HAP-1 (cell line): ENCODE measurements around the gene SLC16A12.
"Not testable (repeated sequence)": the region's sequence is repeated elsewhere in the genome, so short reads cannot be mapped to it uniquely, and the experiment has no call there.

Experiments used
- DNase-seq, 2 experiments: peaks; one replicate each; pipeline ENCODE4 v3.0.0-alpha.2; 2016 to 2020; ENCODE audit warnings: low spot score in 2 of 2
- H3K27me3 ChIP-seq: fragments of 250-450 bp; sonication (Bioruptor Pico); 2 replicates; pipeline ENCODE4 v1.5.1; 2020; ENCODE audit warnings: low read depth, mild to moderate bottlenecking, moderate library complexity
- H3K36me3 ChIP-seq: fragments of 250-450 bp; sonication (Bioruptor Pico); replicated peaks from 2 replicates; pipeline ENCODE4 v1.5.1; 2020; ENCODE audit warnings: mild to moderate bottlenecking
- H3K4me1 ChIP-seq: fragments of 250-450 bp; sonication (Bioruptor Pico); 2 replicates; pipeline ENCODE4 v1.5.1; 2020; ENCODE audit warnings: mild to moderate bottlenecking
- H3K4me3 ChIP-seq: fragments of 250-450 bp; sonication (Bioruptor Pico); 2 replicates; pipeline ENCODE4 v1.5.1; 2020; ENCODE audit warnings: mild to moderate bottlenecking, moderate library complexity
- H3K9me3 ChIP-seq: fragments of 250-450 bp; sonication (Bioruptor Pico); 2 replicates; pipeline ENCODE4 v1.5.1; 2020; ENCODE audit warnings: mild to moderate bottlenecking, moderate library complexity
- in situ Hi-C: fragments of 300-500 bp; cut with MboI; formaldehyde crosslinking; loops from 3 replicates; pipeline ENCODE4 v1.14.3; 2020; ENCODE audit warnings: low sequenced_read_pairs, inconsistent platforms, mixed read lengths

SLC16A12 gene

DNA sequence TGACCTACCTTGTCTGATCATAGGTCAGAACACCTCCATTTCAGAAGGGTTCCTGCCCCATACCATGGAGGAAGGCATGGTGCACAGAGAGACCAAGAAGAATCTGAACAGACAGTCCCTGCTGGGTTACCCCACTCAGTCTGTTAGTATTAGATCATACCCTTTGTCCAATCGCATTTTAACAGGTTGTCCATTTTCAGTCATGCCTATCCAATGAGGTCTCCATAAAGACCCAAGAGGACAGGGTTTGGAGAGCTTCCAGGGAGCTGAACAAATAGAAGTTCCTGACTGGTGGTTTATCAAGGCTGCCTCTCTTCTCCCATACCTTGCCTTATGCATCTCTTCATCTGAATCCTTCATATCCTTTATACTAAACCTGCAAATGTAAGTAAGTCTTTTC is 21.2 kb upstream of the SLC16A12 start:
- Histone ChIP-seq H3K9me3 (0 out of 2 replicates have a peak, but pooled peaks cover 3% of the 10 kb centered on the region), H3K4me1 (no peaks in the 10 kb centered on the region), H3K27me3 (no peaks in the 10 kb centered on the region), H3K4me3 (no peak overlapping the region), H3K36me3 (no peaks in the 10 kb centered on the region)
- in situ Hi-C loops: loop anchor here (10.0 kb wide), 1 partner anchor 122 kb away; no protein-coding TSS in a partner anchor
- DNase-seq: no peak

DNA sequence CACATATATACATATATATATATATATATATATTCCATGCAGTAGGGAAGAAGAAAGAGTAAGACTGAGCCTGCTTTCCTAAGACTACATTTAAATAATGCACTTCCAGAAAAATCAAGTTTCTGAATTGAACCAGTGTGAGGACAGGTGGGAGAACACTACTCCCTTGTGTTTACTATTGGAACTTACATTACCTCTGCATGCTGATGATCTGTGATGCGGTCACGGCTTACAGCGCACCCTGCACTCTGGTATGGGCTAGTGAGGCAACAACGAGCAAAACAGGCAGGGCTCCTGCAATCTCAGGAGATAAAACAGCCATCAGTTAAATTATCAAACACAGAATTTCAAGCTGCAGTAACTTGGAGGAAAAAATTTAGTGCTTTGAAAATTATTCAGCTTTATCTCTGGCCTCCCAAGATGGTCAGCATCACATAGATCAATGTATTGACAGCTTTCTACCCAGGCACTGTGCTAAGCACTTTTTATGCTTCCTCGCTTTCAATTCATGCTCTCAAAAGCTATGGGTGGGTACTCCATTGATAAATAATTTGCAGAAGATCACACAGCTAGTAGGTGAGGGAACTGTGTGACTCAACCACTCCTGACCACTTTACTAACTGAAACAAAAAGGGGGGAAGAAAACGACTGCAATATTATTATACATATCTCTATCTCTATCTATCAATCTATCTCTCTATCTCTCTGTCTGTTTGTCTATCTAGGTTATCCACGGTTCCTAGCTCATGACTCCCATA is 20.5 kb upstream of the SLC16A12 start:
- in situ Hi-C loops: loop anchor here (10.0 kb wide), 1 partner anchor 121 kb away; no protein-coding TSS in a partner anchor
- Histone ChIP-seq H3K36me3 (no peaks in the 10 kb centered on the region), H3K4me3 (no peak overlapping the region), H3K9me3 (0 out of 2 replicates have a peak, but pooled peaks cover 3% of the 10 kb centered on the region), H3K4me1 (no peaks in the 10 kb centered on the region), H3K27me3 (no peaks in the 10 kb centered on the region)
- no peak for DNase-seq

DNA sequence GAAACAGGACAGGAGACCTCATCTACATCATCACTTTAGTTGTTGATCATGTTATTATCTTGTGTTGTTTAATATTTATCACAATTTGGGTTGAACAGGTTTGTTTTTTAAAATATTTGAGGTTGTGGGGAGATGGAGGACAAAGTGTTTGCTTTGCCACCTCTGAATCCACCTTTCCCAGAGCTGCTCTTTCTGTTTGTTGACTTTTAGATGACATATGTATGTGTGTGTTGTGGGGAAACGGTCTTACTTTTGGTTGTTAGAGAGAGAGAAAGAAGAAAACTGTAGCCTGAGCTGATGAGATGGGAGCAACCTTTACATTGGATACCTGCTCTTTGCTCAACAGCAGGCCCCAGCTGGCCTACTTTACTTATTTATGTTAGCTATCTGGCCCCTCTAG is 19.0 kb upstream of the SLC16A12 start:
- no peak overlapping the region for H3K4me3 ChIP-seq
- H3K9me3 ChIP-seq: 0 out of 2 replicates have a peak, but pooled peaks cover 3% of the 10 kb centered on the region
- in situ Hi-C loops: loop anchor here (10.0 kb wide), 1 partner anchor 120 kb away; no protein-coding TSS in a partner anchor
- no peaks in the 10 kb centered on the region for H3K36me3 ChIP-seq
- DNase-seq: no peak
- H3K4me1 ChIP-seq: no peaks in the 10 kb centered on the region
- H3K27me3 ChIP-seq: no peaks in the 10 kb centered on the region

DNA sequence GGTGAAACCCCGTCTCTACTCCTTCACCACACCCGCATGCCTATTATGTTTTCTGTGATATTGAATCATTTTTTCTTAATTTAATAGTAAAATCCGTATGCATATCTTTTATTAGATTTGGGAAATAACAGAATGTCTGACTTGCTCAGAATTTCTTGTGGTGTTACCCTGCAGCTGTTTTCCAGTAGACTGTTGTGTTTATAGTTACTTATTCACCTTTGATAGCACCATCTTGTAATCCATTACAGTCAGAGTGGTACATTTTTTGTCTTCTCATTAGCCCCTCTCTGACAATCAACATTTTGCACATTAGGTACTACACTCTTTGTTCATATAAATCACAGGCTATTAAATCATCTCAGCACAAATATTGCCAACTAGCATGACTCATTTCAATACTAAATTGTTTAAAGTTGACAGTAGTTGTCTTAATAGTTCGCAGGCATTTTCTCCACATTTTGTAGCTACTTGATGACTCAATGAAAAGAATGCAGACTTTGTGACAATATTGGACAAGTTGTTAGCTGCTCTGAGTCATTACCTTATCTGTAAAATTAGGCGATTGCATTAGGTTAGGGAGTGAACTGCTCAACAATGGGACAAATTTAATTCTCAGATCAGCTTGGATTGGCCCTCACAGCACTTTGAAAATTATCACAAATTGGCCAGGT is 17.8 kb upstream of the SLC16A12 start:
- no peaks in the 10 kb centered on the region for H3K27me3 ChIP-seq
- in situ Hi-C loops: loop anchor here (10.0 kb wide), 1 partner anchor 118 kb away; no protein-coding TSS in a partner anchor
- H3K36me3 ChIP-seq: no peaks in the 10 kb centered on the region
- 0 out of 2 replicates have a peak, but pooled peaks cover 3% of the 10 kb centered on the region for H3K9me3 ChIP-seq
- H3K4me3 ChIP-seq: no peak overlapping the region
- DNase-seq: no peak
- no peaks in the 10 kb centered on the region for H3K4me1 ChIP-seq

DNA sequence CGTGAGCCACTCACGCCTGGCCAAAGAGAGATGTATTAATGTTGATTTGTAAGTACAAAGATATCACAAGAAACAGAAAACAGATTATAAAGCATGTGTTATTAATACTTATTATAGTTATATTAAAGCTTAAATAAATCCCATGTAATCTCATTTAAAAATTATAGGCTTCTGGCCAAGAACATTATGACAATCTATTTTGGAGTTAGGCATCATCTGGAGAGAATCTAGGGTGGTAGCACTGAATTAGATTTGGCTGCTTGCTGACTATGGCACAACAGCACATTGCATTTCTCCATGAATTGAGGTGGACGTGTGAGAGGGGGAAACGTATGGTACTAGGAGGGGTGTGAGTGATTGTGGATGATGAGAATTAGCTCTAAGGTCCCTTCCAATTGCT is 16.8 kb upstream of the SLC16A12 start:
- no peak for DNase-seq
- H3K4me3 ChIP-seq: no peak overlapping the region
- H3K36me3 ChIP-seq: no peaks in the 10 kb centered on the region
- 0 out of 2 replicates have a peak, but pooled peaks cover 3% of the 10 kb centered on the region for H3K9me3 ChIP-seq
- H3K27me3 ChIP-seq: no peaks in the 10 kb centered on the region
- no peaks in the 10 kb centered on the region for H3K4me1 ChIP-seq
- in situ Hi-C loops: loop anchor here (10.0 kb wide), 1 partner anchor 117 kb away; no protein-coding TSS in a partner anchor

DNA sequence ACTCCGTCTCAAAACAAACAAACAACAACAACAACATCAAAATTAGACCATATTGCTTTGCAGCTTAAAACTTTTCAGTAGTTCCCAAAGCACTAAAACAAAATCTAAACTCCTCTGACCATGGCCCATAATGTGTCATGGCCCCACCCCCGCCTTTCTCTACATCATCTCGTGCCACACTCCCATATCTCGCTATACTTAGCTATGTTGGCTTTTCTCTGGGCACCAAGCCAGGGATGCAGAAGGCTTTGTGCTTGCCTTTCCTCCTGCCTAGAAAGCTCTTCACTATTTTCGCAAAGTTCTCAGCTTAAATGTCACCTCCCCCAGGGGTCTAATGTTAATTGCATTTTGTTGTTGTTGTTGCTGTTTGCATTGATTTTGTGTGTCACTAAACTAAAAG is 15.1 kb upstream of the SLC16A12 start:
- Histone ChIP-seq H3K27me3 (no peaks in the 10 kb centered on the region), H3K4me3 (no peak overlapping the region), H3K4me1 (no peaks in the 10 kb centered on the region), H3K9me3 (0 out of 2 replicates have a peak, but pooled peaks cover 3% of the 10 kb centered on the region), H3K36me3 (no peaks in the 10 kb centered on the region)
- DNase-seq: no peak
- in situ Hi-C loops: loop anchor here (10.0 kb wide), 1 partner anchor 116 kb away; no protein-coding TSS in a partner anchor

DNA sequence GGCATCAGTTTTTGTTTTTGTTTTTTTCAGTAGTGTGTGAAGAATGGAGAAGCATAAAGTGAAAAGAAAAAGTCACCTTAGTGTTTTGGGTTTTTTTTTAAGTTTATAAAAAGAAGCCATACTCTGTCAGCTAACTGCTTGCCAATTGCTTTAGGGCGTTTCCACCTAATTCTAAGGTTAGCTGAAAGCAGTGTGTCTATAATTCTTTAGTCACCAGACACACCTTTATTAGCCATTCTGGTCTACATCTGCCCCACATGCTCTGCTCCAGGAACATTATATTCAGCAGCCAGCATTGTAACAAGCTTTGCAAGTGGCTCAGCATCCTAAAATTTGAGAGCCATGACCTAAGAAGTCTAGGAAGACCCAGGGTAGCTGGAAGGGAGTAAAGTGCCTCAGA is 14.1 kb upstream of the SLC16A12 start:
- Histone ChIP-seq H3K27me3 (no peaks in the 10 kb centered on the region), H3K4me3 (no peak overlapping the region), H3K36me3 (no peaks in the 10 kb centered on the region), H3K9me3 (0 out of 2 replicates have a peak, but pooled peaks cover 5% of the 10 kb centered on the region), H3K4me1 (no peaks in the 10 kb centered on the region)
- DNase-seq: no peak
- in situ Hi-C loops: no loop called here

DNA sequence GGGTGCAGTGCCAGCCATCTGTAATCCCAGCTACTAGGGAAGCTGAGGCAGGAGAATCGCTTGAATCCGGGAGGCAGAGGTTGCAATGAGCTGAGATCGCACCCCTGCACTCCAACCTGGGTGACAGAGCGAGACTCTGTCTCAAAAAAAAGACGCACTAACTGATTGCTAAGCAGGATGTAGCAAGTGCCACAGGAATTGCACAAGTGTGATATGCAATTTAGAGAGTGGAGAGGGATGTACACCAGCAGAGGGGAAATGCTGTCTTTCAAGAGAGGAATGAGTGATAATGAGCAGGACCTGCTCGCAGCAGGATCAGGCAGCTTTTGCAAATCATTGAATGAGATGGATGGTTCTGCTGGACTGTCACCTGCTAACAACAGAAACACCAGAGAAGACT is 13.3 kb upstream of the SLC16A12 start:
- Histone ChIP-seq H3K36me3 (no peaks in the 10 kb centered on the region), H3K27me3 (no peaks in the 10 kb centered on the region), H3K9me3 (0 out of 2 replicates have a peak, but pooled peaks cover 5% of the 10 kb centered on the region), H3K4me1 (no peaks in the 10 kb centered on the region), H3K4me3 (no peak overlapping the region)
- DNase-seq: no peak
- in situ Hi-C loops: no loop called here

DNA sequence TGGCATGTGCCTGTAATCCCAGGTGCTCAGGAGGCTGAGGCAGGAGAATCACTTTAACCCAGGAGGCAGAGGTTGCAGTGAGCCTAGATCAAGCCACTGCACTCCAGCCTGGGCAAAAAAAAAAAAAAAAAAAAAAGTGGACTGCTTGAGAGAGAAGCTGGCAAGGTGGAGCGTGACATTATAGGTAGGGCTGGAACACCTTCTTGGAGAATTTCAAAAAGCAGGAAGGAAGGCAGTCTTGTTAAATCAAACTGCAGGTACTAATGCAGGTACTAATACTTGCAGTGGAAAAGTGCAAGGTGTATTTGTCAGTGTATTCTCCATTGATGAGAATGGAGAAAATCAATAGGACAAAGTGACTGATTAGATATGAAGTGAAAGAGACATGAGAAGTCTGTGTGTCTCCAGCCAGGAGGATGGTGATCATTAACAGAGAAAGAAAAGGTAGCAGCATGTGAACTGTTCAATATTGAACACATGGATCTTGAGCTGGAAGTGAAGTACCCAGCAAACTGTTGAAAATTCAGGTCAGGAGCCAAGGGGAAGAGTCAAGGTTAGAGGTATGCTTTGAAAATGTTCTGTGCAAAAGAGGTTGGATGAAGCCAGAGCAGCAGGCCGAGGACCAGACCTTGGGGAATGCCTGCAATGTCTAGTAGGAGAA is 12.6 kb upstream of the SLC16A12 start:
- Histone ChIP-seq H3K9me3 (0 out of 2 replicates have a peak, but pooled peaks cover 5% of the 10 kb centered on the region), H3K27me3 (no peaks in the 10 kb centered on the region), H3K4me1 (no peaks in the 10 kb centered on the region), H3K36me3 (no peaks in the 10 kb centered on the region), H3K4me3 (no peak overlapping the region)
- no peak for DNase-seq
- in situ Hi-C loops: no loop called here

DNA sequence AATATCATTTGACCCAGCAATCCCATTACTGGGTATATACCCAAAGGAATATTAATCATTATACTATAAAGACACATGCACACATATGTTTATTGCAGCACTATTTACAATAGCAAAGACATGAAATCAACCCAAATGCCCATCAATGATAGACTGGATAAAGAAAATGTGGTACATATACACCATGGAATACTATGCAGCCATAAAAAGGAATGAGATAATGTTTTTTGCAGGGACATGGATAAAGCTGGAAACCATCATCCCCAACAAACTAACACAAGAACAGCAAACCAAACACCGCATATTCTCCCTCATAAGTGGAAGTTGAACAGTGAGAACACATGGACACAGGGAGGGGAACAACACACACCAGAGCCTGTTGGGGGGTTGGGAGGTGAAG is 11.3 kb upstream of the SLC16A12 start:
- H3K9me3 ChIP-seq, H3K4me3 ChIP-seq, in situ Hi-C loops, H3K36me3 ChIP-seq, H3K4me1 ChIP-seq, H3K27me3 ChIP-seq, DNase-seq: not testable (repeated sequence)

DNA sequence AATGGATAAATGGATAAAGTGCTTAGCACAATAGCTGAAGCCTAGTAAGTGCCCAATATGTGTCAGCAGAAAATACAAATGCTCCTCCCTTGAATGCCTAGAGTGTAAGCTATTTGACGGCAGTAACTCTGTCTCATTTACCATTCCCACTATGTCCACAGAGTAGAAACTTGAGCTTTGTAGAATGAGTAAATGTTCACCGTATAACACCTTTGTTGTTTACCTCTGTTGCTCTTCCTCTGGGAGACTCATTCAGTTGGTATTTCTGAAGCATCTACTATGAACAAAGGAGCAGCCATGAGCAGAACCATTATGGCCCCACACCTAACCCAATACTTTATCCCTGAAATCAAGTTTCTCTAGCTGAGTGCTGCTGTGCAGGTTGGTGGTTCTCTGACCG is 8.4 kb upstream of the SLC16A12 start:
- Histone ChIP-seq H3K4me1 (no peaks in the 10 kb centered on the region), H3K36me3 (no peaks in the 10 kb centered on the region), H3K27me3 (peaks cover 2% of the 10 kb centered on the region; the same call in 1 of the 2 replicates), H3K9me3 (0 out of 2 replicates have a peak, but pooled peaks cover 2% of the 10 kb centered on the region), H3K4me3 (no peak overlapping the region)
- no peak for DNase-seq
- in situ Hi-C loops: no loop called here

DNA sequence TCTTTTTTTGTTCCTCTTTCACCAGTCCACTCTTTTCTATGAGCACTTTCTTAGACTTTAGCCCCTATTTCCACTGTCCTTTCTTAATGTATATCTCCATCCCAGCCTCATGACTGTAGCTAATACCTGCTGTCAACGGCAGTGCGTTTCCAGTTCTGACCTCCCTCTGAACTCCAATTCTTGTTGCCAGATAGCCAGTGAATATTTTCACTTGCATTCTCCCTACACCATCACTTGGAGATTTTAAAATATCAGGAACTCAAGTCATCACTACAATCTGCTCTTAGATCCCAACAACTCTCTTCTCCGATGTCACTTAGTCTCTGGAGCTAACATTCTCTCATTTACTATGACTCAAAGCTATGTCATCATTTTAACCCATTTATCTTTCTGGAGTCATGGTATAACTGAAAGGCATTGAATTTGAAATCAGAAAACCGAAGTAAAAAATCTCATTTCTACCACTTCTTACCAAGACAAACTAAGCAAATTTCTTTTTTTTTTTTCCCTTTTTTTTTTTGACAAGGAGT is 5.1 kb upstream of the SLC16A12 start:
- H3K4me3 ChIP-seq: no peak overlapping the region
- in situ Hi-C loops: no loop called here
- no peaks in the 10 kb centered on the region for H3K36me3 ChIP-seq
- DNase-seq: no peak
- 0 out of 2 replicates have a peak, but pooled peaks cover 2% of the 10 kb centered on the region for H3K9me3 ChIP-seq
- H3K27me3 ChIP-seq: peaks cover 5% of the 10 kb centered on the region; the same call in 1 of the 2 replicates
- H3K4me1 ChIP-seq: peaks cover 19% of the 10 kb centered on the region

DNA sequence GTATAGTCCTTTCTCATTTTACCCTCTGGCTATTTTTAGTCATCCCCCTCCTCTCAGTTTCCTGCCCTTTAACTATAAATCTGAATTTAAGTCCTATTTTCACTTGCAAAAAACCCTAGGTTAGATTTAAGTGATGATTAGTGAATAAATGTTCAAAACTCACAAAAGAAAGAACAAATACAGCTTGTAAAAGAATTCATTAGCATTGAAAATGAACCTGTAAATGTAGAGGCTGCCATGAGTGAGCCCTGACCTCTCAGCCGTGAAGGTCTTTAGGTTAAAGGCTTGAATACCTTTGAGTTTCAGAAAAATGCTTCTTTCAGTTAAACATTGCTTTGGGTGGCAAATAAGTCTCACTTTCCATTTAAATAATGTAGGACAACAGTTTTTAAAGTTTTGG is 2.0 kb upstream of the SLC16A12 start:
- peaks cover 19% of the 10 kb centered on the region for H3K4me1 ChIP-seq
- peaks cover 28% of the 10 kb centered on the region for H3K27me3 ChIP-seq
- H3K4me3 ChIP-seq: no peak overlapping the region
- DNase-seq: peak; percentile 43 to 89
- H3K36me3 ChIP-seq: no peaks in the 10 kb centered on the region
- no peaks in the 10 kb centered on the region for H3K9me3 ChIP-seq
- in situ Hi-C loops: no loop called here
